Measurements from ENCODE around the gene HOXB13. TPM values are rescaled to one million over a fixed set of nuclear protein-coding genes. Genes with fewer than 3 reads are reported as not detected.

Gene HOXB13
- total and polyA plus RNA-seq, 2 donors from 2014 or later = not detected

GRCh38 chr17:48761114-48761513, 32.6 kb upstream of the HOXB13 start:
- Histone ChIP-seq H3K36me3 (ENCODE audit: control insufficient read depth in 2 of 3, insufficient read depth in 3 of 3, low read length in 3 of 3) (no peaks in the 10 kb centered on the region), H3K9me3 (ENCODE audit: control insufficient read depth in 2 of 3, insufficient read depth in 1 of 3, low read length in 3 of 3) (no peaks in the 10 kb centered on the region), H3K4me1 (ENCODE audit: control insufficient read depth in 2 of 3, insufficient read depth in 2 of 3, low read depth in 1 of 3, low read length in 3 of 3) (no peaks in the 10 kb centered on the region), H3K4me3 (ENCODE audit: low read length in 3 of 3) (no peak overlapping the region), H3K9ac (ENCODE audit: low read length in 3 of 3) (no peak overlapping the region), H3K27ac (ENCODE audit: low read depth in 2 of 2, low read length in 2 of 2) (no peak overlapping the region), H3K27me3 (ENCODE audit: control insufficient read depth, insufficient read depth, low read length) (peaks cover 16% of the 10 kb centered on the region)
- intact Hi-C loops (cut with DNase I) = no loop called here
- FAIRE-seq (no peak), DNase-seq (no peak)
- no peak for TF ChIP-seq CTCF (IDR thresholded peaks at IDR 0.05; ENCODE audit: borderline replicate concordance, extremely low read depth, insufficient read depth)

GRCh38 chr17:48760411-48760810, 31.9 kb upstream of the HOXB13 start:
- FAIRE-seq (no peak), DNase-seq (peak in 1 of 5 donors; percentile 3)
- Histone ChIP-seq H3K4me3 (ENCODE audit: low read length in 3 of 3) (no peak overlapping the region), H3K9ac (ENCODE audit: low read length in 3 of 3) (no peak overlapping the region), H3K27ac (ENCODE audit: low read depth in 2 of 2, low read length in 2 of 2) (no peak overlapping the region), H3K9me3 (ENCODE audit: control insufficient read depth in 2 of 3, insufficient read depth in 1 of 3, low read length in 3 of 3) (no peaks in the 10 kb centered on the region), H3K36me3 (ENCODE audit: control insufficient read depth in 2 of 3, insufficient read depth in 3 of 3, low read length in 3 of 3) (no peaks in the 10 kb centered on the region), H3K27me3 (ENCODE audit: control insufficient read depth, insufficient read depth, low read length) (peaks cover 23% of the 10 kb centered on the region), H3K4me1 (ENCODE audit: control insufficient read depth in 2 of 3, insufficient read depth in 2 of 3, low read depth in 1 of 3, low read length in 3 of 3) (no peaks in the 10 kb centered on the region)
- TF ChIP-seq CTCF (IDR thresholded peaks at IDR 0.05; ENCODE audit: borderline replicate concordance, extremely low read depth, insufficient read depth) = no peak
- intact Hi-C loops (cut with DNase I) = no loop called here

- no peak for FAIRE-seq
- H3K9me3 ChIP-seq (ENCODE audit: control insufficient read depth in 2 of 3, insufficient read depth in 1 of 3, low read length in 3 of 3) = no peaks in the 10 kb centered on the region
- no peaks in the 10 kb centered on the region for H3K36me3 ChIP-seq (ENCODE audit: control insufficient read depth in 2 of 3, insufficient read depth in 3 of 3, low read length in 3 of 3)
- H3K4me1 ChIP-seq (ENCODE audit: control insufficient read depth in 2 of 3, insufficient read depth in 2 of 3, low read depth in 1 of 3, low read length in 3 of 3) = no peaks in the 10 kb centered on the region
- no peak for TF ChIP-seq CTCF (IDR thresholded peaks at IDR 0.05; ENCODE audit: borderline replicate concordance, extremely low read depth, insufficient read depth)
- no peak overlapping the region for H3K27ac ChIP-seq (ENCODE audit: low read depth in 2 of 2, low read length in 2 of 2)
- H3K9ac ChIP-seq (ENCODE audit: low read length in 3 of 3) = no peak overlapping the region
- H3K4me3 ChIP-seq (ENCODE audit: low read length in 3 of 3) = no peak overlapping the region
- intact Hi-C loops (cut with DNase I) = no loop called here
- peaks cover 34% of the 10 kb centered on the region for H3K27me3 ChIP-seq (ENCODE audit: control insufficient read depth, insufficient read depth, low read length)
- DNase-seq = no peak
Measured at GRCh38 chr17:48759288-48759687, 30.7 kb upstream of the HOXB13 start.

- Histone ChIP-seq H3K9ac (ENCODE audit: low read length in 3 of 3) (no peak overlapping the region), H3K36me3 (ENCODE audit: control insufficient read depth in 2 of 3, insufficient read depth in 3 of 3, low read length in 3 of 3) (no peaks in the 10 kb centered on the region), H3K4me3 (ENCODE audit: low read length in 3 of 3) (no peak overlapping the region), H3K9me3 (ENCODE audit: control insufficient read depth in 2 of 3, insufficient read depth in 1 of 3, low read length in 3 of 3) (no peaks in the 10 kb centered on the region), H3K27me3 (ENCODE audit: control insufficient read depth, insufficient read depth, low read length) (peaks cover 47% of the 10 kb centered on the region), H3K27ac (ENCODE audit: low read depth in 2 of 2, low read length in 2 of 2) (no peak overlapping the region), H3K4me1 (ENCODE audit: control insufficient read depth in 2 of 3, insufficient read depth in 2 of 3, low read depth in 1 of 3, low read length in 3 of 3) (peaks cover 0 to 2% (median 0%) of the 10 kb centered on the region in 3 donors)
- FAIRE-seq (no peak), DNase-seq (no peak)
- TF ChIP-seq CTCF (IDR thresholded peaks at IDR 0.05; ENCODE audit: borderline replicate concordance, extremely low read depth, insufficient read depth) = no peak
- intact Hi-C loops (cut with DNase I) = no loop called here
Measured at GRCh38 chr17:48757524-48757961, 29.0 kb upstream of the HOXB13 start.
